Upper lobe of left lung (tissue), 6 donors: ENCODE results near the gene ABLIM2. TPM values are rescaled to one million over a fixed set of nuclear protein-coding genes. Genes with fewer than 3 reads are reported as not detected.

Experiments
- ATAC-seq, 2 donors: fragments of 200-7000 bp; cut with Tn5 transposase; one replicate each; pipeline ENCODE4 v1.9.1; 2022; ENCODE audit warnings: mild to moderate bottlenecking in 2 of 2, moderate library complexity in 2 of 2; ENCODE audit not compliant: low FRiP score in 2 of 2
- DNase-seq, 2 donors: peaks; one replicate each; pipeline ENCODE4 v3.0.0-alpha.2; 2019 to 2020
- H3K27ac ChIP-seq, 4 donors: fragments of 200-600 bp; sonication (generic); one replicate each; pipeline ENCODE4 v1.5.1; 2016 to 2019
- H3K27me3 ChIP-seq, 4 donors: fragments of 200-600 bp; sonication (generic); one replicate each; pipeline ENCODE4 v1.5.1; 2017 to 2019
- H3K36me3 ChIP-seq, 4 donors: fragments of 200-600 bp; sonication (generic); one replicate each; pipeline ENCODE4 v1.5.1; 2016 to 2019
- H3K4me1 ChIP-seq, 4 donors: fragments of 200-600 bp; sonication (generic); one replicate each; pipeline ENCODE4 v1.5.1; 2018 to 2019
- H3K4me3 ChIP-seq, 4 donors: fragments of 200-600 bp; sonication (generic); one replicate each; pipeline ENCODE4 v1.5.1; 2017 to 2019; ENCODE audit warnings: mild to moderate bottlenecking in 2 of 4, moderate library complexity in 1 of 4
- H3K9me3 ChIP-seq, 4 donors: fragments of 200-600 bp; sonication (generic); one replicate each; pipeline ENCODE4 v1.5.1; 2018 to 2019
- EP300 ChIP-seq, 4 donors: sonication (generic); formaldehyde crosslinking; IDR thresholded peaks; one replicate each; pipeline ENCODE4 v1.5.1; 2017; ENCODE audit warnings: antibody characterized with exemption in 4 of 4, control low read depth in 2 of 4
- POLR2A ChIP-seq, 4 donors: fragments of 450-650 bp; IDR thresholded peaks; one replicate each; pipeline ENCODE4 v1.5.1; 2016 to 2017; ENCODE audit warnings: antibody characterized with exemption in 4 of 4, mild to moderate bottlenecking in 2 of 4
- POLR2AphosphoS5 ChIP-seq, 2 donors: sonication (generic); formaldehyde crosslinking; IDR thresholded peaks; one replicate each; pipeline ENCODE4 v1.5.1; 2017; ENCODE audit warnings: antibody characterized with exemption in 2 of 2
- WGBS, 2 donors: methylation state at CpG; one replicate each; pipeline ENCODE4 v1.1.5; 2017 to 2018; 5-methylcytosine and 5-hydroxymethylcytosine counted together
- total RNA-seq, 6 donors: library from RNA; depleted of rRNA in 4 of 6; stranded (reverse); fragments of >200 nt in 4 of 6; gene quantifications; one replicate each; pipeline versions ENCODE4 v1.1.0 to v1.2.1, GENCODE V29; 2016 to 2021
- TF ChIP-seq, protein P1 (sequence below), 6 experiments: fragments of 450-650 bp in 4 of 6; fragments of 200-600 bp in 2 of 6; sonication (generic) in 2 of 6; IDR thresholded peaks; one replicate each; pipeline ENCODE4 v1.5.1; 2016 to 2019; ENCODE audit warnings: antibody characterized with exemption in 6 of 6
- donor health status: DM: no; HTN: no; CAD: no; lungs with moderate emphysema.
- donor health status: DM: no; HTN: yes; CAD: no; lungs with severe emphysema.

ABLIM2 gene
- total RNA-seq, 6 donors from 2014 or later, result 3.6 to 36.9 (median 8.1) TPM

DNA sequence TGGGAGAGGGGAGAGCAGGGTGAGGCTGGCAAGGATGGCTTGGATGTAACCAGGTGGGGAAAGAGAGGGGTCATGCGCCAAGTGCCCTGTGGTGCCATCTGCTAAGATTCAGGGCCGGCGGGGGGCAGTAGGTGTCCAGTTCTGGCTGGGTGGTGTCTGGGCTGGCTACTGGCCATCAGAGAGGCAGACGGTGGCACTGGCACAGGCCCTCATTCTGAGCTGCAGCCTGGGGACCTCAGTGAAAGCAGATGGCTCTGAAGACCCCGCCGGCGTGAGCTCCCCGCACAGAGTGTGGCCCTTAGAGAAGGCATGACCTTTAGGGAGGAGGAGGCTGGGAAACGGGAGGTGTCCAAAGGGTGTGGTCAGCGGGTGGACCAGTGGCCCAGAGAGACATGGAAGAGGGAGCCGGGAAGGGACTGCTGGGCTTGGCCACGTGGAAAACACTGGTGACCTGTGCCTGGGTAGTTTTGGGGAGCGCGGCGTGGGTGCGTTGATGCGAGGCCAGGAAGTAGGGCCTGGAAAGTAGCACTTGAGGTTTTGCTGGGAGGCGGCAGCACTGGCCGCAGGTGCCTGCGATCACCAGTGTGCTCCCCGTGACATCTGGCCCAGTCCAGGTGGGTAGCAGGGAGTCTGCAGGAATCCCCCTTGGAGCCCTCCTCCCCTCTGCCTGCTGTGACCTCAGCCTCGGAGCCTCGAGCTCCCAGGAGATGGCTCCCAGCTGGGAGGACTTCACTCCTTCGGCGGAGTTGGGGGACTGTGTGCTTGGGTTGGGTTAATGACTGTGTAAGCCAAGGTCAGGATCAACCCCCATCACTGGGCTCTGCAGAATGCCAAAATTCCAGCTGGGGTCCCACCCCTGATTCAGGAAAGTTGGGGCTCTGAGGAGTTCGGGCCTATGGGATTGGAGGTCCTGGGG, 31.2 kb upstream of the ABLIM2 start:
- no peak overlapping the region for H3K4me3 ChIP-seq
- peak overlapping the region; percentile 64 to 92 (median 87) for H3K27ac ChIP-seq
- no peaks in the 10 kb centered on the region for H3K36me3 ChIP-seq
- DNase-seq (peak in 1 of 2 donors; percentile 68), ATAC-seq (no peak)
- no peaks in the 10 kb centered on the region for H3K9me3 ChIP-seq
- TF ChIP-seq POLR2AphosphoS5 (IDR thresholded peaks at IDR 0.05) (no peak), EP300 (IDR thresholded peaks at IDR 0.05) (no peak), POLR2A (IDR thresholded peaks at IDR 0.05) (no peak)
- TF ChIP-seq, protein P1, sequence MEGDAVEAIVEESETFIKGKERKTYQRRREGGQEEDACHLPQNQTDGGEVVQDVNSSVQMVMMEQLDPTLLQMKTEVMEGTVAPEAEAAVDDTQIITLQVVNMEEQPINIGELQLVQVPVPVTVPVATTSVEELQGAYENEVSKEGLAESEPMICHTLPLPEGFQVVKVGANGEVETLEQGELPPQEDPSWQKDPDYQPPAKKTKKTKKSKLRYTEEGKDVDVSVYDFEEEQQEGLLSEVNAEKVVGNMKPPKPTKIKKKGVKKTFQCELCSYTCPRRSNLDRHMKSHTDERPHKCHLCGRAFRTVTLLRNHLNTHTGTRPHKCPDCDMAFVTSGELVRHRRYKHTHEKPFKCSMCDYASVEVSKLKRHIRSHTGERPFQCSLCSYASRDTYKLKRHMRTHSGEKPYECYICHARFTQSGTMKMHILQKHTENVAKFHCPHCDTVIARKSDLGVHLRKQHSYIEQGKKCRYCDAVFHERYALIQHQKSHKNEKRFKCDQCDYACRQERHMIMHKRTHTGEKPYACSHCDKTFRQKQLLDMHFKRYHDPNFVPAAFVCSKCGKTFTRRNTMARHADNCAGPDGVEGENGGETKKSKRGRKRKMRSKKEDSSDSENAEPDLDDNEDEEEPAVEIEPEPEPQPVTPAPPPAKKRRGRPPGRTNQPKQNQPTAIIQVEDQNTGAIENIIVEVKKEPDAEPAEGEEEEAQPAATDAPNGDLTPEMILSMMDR (IDR thresholded peaks at IDR 0.05), result no peak
- peaks cover 44 to 52% (median 48%) of the 10 kb centered on the region in 4 donors for H3K4me1 ChIP-seq
- no peaks in the 10 kb centered on the region for H3K27me3 ChIP-seq
- 89 to 90% methylated on average over 21 to 26 of the region's 26 CpGs for WGBS, 2 donors

DNA sequence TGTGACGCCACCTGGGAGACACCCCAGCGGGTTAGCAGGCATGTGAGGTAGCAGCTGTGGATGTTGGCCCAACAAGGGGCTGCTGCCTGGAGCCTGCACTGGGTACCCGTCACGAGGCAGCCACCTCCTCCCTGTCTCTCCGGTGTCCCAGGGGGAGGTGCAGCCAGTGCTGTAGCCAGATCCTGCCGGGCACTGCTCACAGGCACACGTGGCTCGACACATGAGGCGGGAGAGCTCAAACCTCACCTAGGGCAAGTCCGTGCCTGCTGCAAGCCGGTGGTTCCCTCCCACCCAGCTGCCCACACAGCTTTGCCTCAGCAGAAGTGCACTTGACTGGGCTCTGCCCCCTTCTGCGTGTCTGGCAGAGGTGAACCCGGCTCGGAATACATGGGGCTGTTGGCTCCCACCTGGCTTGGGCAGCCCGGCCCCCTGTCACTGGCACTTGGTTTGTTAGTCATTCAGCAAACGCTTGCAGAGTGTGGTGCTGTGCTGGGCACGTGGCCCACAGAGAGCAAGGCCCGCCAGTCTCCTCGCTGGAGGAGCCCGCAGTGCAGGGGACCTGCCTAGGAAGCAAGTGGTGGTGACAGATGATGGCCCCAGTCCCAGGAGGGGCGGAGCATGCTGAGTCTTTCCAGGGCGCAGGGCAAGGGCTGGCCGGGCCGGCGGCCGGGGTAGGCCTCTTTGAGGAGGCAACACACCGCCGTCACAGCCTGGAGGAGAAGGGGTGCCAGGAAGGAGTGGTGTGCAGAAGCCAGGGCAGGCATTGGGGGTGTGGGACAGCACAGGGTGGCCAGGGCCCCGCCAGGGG, 30.3 kb upstream of the ABLIM2 start:
- Histone ChIP-seq H3K36me3 (no peaks in the 10 kb centered on the region), H3K27me3 (no peaks in the 10 kb centered on the region), H3K9me3 (no peaks in the 10 kb centered on the region), H3K4me1 (peaks cover 40 to 56% (median 48%) of the 10 kb centered on the region in 4 donors), H3K27ac (peak overlapping the region; percentile 30 to 92 (median 87)), H3K4me3 (peak overlapping the region in 1 of 4 donors; percentile 6)
- TF ChIP-seq, protein P1 (IDR thresholded peaks at IDR 0.05), result no peak
- TF ChIP-seq POLR2A (IDR thresholded peaks at IDR 0.05), result no peak
- TF ChIP-seq POLR2AphosphoS5 (IDR thresholded peaks at IDR 0.05), result no peak
- TF ChIP-seq EP300 (IDR thresholded peaks at IDR 0.05), result no peak
- ATAC-seq, result peak in 1 of 2 donors; percentile 69
- 24 to 39% methylated on average over 17 to 27 of the region's 29 CpGs for WGBS, 2 donors
- peak; percentile 87 to 88 for DNase-seq

DNA sequence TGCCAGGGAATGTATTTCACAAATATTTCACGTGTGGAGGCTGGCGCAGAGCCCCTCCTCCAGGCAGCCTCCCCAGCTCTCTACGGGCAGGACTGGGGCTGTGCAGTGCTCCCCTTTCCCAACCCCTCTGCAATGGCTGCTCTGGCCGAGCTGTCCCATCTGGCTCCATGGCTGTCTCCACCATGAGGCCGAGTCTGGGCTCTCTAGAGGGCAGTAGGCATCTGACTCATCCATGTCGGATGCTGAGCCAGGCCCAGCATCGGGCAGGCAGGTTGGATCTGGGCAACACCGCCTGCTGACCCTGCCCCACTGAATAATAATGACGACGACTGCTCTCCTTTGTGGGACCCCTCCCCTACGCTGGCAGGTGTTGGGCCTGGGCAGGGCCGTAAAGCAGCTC, 29.5 kb upstream of the ABLIM2 start:
- Histone ChIP-seq H3K27ac (no peak overlapping the region), H3K27me3 (no peaks in the 10 kb centered on the region), H3K9me3 (no peaks in the 10 kb centered on the region), H3K4me3 (no peak overlapping the region), H3K4me1 (peaks cover 47 to 63% (median 54%) of the 10 kb centered on the region in 4 donors), H3K36me3 (no peaks in the 10 kb centered on the region)
- DNase-seq, result peak in 1 of 2 donors; percentile 47
- TF ChIP-seq, protein P1 (IDR thresholded peaks at IDR 0.05), result no peak
- TF ChIP-seq POLR2A (IDR thresholded peaks at IDR 0.05) (no peak), POLR2AphosphoS5 (IDR thresholded peaks at IDR 0.05) (no peak), EP300 (IDR thresholded peaks at IDR 0.05) (no peak)
- WGBS, 2 donors, result 62 to 88% methylated on average over 5 to 12 of the region's 12 CpGs
- ATAC-seq, result no peak

DNA sequence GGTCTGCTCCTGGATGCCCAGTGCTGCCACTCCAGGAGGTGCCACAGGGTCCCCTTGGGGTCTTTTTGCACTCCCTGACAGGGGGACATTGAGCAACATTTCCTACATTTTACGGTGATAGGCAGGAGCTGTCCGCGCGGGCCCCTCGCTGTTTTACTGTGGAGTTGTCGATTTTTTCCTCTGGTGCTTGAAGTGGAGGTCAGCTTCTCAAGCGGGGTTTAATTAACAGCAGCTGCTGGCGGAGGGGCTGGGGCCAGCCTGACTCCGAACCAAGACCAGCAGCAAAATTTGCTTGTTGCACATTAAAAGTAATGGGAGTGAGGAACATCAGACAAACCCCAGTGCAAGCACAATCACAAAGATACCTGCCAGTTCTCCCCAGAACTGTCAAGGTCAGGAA, 27.3 kb upstream of the ABLIM2 start:
- H3K4me3 ChIP-seq, result no peak overlapping the region
- H3K36me3 ChIP-seq, result no peaks in the 10 kb centered on the region
- H3K27me3 ChIP-seq, result no peaks in the 10 kb centered on the region
- TF ChIP-seq POLR2AphosphoS5 (IDR thresholded peaks at IDR 0.05) (no peak), EP300 (IDR thresholded peaks at IDR 0.05) (no peak)
- TF ChIP-seq, protein P1 (IDR thresholded peaks at IDR 0.05), result no peak
- peaks cover 45 to 65% (median 52%) of the 10 kb centered on the region in 4 donors for H3K4me1 ChIP-seq
- H3K27ac ChIP-seq, result no peak overlapping the region
- WGBS, 2 donors, result 90 to 92% methylated on average over 4 to 9 of the region's 9 CpGs
- no peak for ATAC-seq
- no peaks in the 10 kb centered on the region for H3K9me3 ChIP-seq
- DNase-seq, result peak in 1 of 2 donors; percentile 32
